Measurements from ENCODE around the gene FOXB2. TPM values are rescaled to one million over a fixed set of nuclear protein-coding genes. Genes with fewer than 3 reads are reported as not detected.

FOXB2 gene
- total RNA-seq, 1 donor from 2014 or later, result not detected

- peaks cover 42% of the 10 kb centered on the region for H3K27me3 Mint-ChIP-seq (ENCODE audit: unreplicated experiment)
- TF ChIP-seq CTCF (IDR thresholded peaks at IDR 0.05), result no peak
Measured at GRCh38 chr9:76999261-76999660, 20.2 kb upstream of the FOXB2 start.

GRCh38 chr9:77000330-77000729, 19.1 kb upstream of the FOXB2 start:
- TF ChIP-seq CTCF (IDR thresholded peaks at IDR 0.05), result no peak
- peaks cover 52% of the 10 kb centered on the region for H3K27me3 Mint-ChIP-seq (ENCODE audit: unreplicated experiment)

More at GRCh38 chr9:76999261-76999660, 20.2 kb upstream of the FOXB2 start:
- DNase-seq (ENCODE audit: extremely low spot score, unreplicated experiment), result no peak
- peaks cover 1% of the 10 kb centered on the region for H3K4me1 Mint-ChIP-seq (ENCODE audit: unreplicated experiment)
- no peaks in the 10 kb centered on the region for H3K36me3 Mint-ChIP-seq (ENCODE audit: unreplicated experiment)
- no peaks in the 10 kb centered on the region for H3K9me3 Mint-ChIP-seq (ENCODE audit: unreplicated experiment)
- no peak overlapping the region for H3K27ac Mint-ChIP-seq (ENCODE audit: unreplicated experiment)
- H3K4me3 Mint-ChIP-seq (ENCODE audit: unreplicated experiment), result no peak overlapping the region

GRCh38 chr9:77003366-77003765, 16.1 kb upstream of the FOXB2 start:
- H3K27me3 Mint-ChIP-seq (ENCODE audit: unreplicated experiment), result peaks cover 59% of the 10 kb centered on the region
- no peaks in the 10 kb centered on the region for H3K9me3 Mint-ChIP-seq (ENCODE audit: unreplicated experiment)

More at GRCh38 chr9:77000330-77000729, 19.1 kb upstream of the FOXB2 start:
- Mint-ChIP-seq H3K36me3 (ENCODE audit: unreplicated experiment) (no peaks in the 10 kb centered on the region), H3K4me3 (ENCODE audit: unreplicated experiment) (no peak overlapping the region), H3K27ac (ENCODE audit: unreplicated experiment) (no peak overlapping the region), H3K4me1 (ENCODE audit: unreplicated experiment) (peaks cover 1% of the 10 kb centered on the region), H3K9me3 (ENCODE audit: unreplicated experiment) (no peaks in the 10 kb centered on the region)
- DNase-seq (ENCODE audit: extremely low spot score, unreplicated experiment), result no peak

GRCh38 chr9:77005216-77005615, 14.2 kb upstream of the FOXB2 start:
- no peak for TF ChIP-seq CTCF (IDR thresholded peaks at IDR 0.05)
- peaks cover 59% of the 10 kb centered on the region for H3K27me3 Mint-ChIP-seq (ENCODE audit: unreplicated experiment)
- no peak overlapping the region for H3K27ac Mint-ChIP-seq (ENCODE audit: unreplicated experiment)
- no peaks in the 10 kb centered on the region for H3K4me1 Mint-ChIP-seq (ENCODE audit: unreplicated experiment)
- no peak overlapping the region for H3K4me3 Mint-ChIP-seq (ENCODE audit: unreplicated experiment)
- H3K9me3 Mint-ChIP-seq (ENCODE audit: unreplicated experiment), result no peaks in the 10 kb centered on the region
- H3K36me3 Mint-ChIP-seq (ENCODE audit: unreplicated experiment), result no peaks in the 10 kb centered on the region
- DNase-seq (ENCODE audit: extremely low spot score, unreplicated experiment), result no peak

More at GRCh38 chr9:77003366-77003765, 16.1 kb upstream of the FOXB2 start:
- no peak overlapping the region for H3K27ac Mint-ChIP-seq (ENCODE audit: unreplicated experiment)
- H3K36me3 Mint-ChIP-seq (ENCODE audit: unreplicated experiment), result no peaks in the 10 kb centered on the region
- no peak overlapping the region for H3K4me3 Mint-ChIP-seq (ENCODE audit: unreplicated experiment)
- no peak for DNase-seq (ENCODE audit: extremely low spot score, unreplicated experiment)
- H3K4me1 Mint-ChIP-seq (ENCODE audit: unreplicated experiment), result no peaks in the 10 kb centered on the region
- no peak for TF ChIP-seq CTCF (IDR thresholded peaks at IDR 0.05)

- H3K36me3 Mint-ChIP-seq (ENCODE audit: unreplicated experiment), result no peaks in the 10 kb centered on the region
Measured at GRCh38 chr9:77010527-77010926, 8.9 kb upstream of the FOXB2 start.

More at GRCh38 chr9:77010527-77010926, 8.9 kb upstream of the FOXB2 start:
- Mint-ChIP-seq H3K4me3 (ENCODE audit: unreplicated experiment) (no peak overlapping the region), H3K27me3 (ENCODE audit: unreplicated experiment) (peaks cover 70% of the 10 kb centered on the region), H3K27ac (ENCODE audit: unreplicated experiment) (no peak overlapping the region), H3K9me3 (ENCODE audit: unreplicated experiment) (no peaks in the 10 kb centered on the region), H3K4me1 (ENCODE audit: unreplicated experiment) (peaks cover 17% of the 10 kb centered on the region)
- DNase-seq (ENCODE audit: extremely low spot score, unreplicated experiment), result peak; percentile 38
- no peak for TF ChIP-seq CTCF (IDR thresholded peaks at IDR 0.05)

All from osteocyte (in vitro differentiated cells).